ENCODE measurements around the gene IGFL3.

DNA sequence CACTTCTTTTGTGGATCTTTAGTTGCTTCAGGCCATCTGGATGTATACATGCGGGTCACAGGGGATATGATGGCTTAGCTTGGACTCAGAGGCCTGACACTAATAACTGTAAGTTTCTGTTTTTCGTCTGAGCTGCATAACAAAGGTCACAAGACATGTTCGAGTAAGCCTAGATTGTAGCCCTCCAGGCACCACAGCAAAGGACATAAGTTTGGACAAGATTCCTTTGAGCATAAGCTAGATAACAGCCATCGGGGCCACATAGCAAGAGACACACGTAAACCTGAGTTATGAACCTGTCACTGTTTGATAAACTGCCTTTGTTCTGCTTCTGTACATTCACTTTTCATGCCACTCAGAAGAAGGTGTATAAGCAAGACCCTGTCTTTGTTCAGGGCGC lies 14.6 kb downstream of the IGFL3 start:
- TF ChIP-seq, protein P1, sequence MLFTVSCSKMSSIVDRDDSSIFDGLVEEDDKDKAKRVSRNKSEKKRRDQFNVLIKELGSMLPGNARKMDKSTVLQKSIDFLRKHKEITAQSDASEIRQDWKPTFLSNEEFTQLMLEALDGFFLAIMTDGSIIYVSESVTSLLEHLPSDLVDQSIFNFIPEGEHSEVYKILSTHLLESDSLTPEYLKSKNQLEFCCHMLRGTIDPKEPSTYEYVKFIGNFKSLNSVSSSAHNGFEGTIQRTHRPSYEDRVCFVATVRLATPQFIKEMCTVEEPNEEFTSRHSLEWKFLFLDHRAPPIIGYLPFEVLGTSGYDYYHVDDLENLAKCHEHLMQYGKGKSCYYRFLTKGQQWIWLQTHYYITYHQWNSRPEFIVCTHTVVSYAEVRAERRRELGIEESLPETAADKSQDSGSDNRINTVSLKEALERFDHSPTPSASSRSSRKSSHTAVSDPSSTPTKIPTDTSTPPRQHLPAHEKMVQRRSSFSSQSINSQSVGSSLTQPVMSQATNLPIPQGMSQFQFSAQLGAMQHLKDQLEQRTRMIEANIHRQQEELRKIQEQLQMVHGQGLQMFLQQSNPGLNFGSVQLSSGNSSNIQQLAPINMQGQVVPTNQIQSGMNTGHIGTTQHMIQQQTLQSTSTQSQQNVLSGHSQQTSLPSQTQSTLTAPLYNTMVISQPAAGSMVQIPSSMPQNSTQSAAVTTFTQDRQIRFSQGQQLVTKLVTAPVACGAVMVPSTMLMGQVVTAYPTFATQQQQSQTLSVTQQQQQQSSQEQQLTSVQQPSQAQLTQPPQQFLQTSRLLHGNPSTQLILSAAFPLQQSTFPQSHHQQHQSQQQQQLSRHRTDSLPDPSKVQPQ (CRISPR knock-in tag; IDR thresholded peaks at IDR 0.05; ENCODE audit: borderline replicate concordance): no peak
- TF ChIP-seq EWSR1 (IDR thresholded peaks at IDR 0.05; ENCODE audit: borderline replicate concordance, low read depth, partially characterized antibody): no peak
- no peak for TF ChIP-seq SRF (CRISPR knock-in tag; IDR thresholded peaks at IDR 0.05)
- TF ChIP-seq SP1 (CRISPR knock-in tag; IDR thresholded peaks at IDR 0.05): no peak
- TF ChIP-seq MCM7 (IDR thresholded peaks at IDR 0.05): no peak
- TF ChIP-seq CBX5 (IDR thresholded peaks at IDR 0.05; ENCODE audit: borderline replicate concordance, low read depth): no peak
- TF ChIP-seq, protein P2, sequence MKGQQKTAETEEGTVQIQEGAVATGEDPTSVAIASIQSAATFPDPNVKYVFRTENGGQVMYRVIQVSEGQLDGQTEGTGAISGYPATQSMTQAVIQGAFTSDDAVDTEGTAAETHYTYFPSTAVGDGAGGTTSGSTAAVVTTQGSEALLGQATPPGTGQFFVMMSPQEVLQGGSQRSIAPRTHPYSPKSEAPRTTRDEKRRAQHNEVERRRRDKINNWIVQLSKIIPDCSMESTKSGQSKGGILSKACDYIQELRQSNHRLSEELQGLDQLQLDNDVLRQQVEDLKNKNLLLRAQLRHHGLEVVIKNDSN (CRISPR knock-in tag; IDR thresholded peaks at IDR 0.05): no peak
- no peak for TF ChIP-seq SMAD3 (CRISPR knock-in tag; conservative IDR thresholded peaks at IDR 0.05)
- TF ChIP-seq, protein P3, sequence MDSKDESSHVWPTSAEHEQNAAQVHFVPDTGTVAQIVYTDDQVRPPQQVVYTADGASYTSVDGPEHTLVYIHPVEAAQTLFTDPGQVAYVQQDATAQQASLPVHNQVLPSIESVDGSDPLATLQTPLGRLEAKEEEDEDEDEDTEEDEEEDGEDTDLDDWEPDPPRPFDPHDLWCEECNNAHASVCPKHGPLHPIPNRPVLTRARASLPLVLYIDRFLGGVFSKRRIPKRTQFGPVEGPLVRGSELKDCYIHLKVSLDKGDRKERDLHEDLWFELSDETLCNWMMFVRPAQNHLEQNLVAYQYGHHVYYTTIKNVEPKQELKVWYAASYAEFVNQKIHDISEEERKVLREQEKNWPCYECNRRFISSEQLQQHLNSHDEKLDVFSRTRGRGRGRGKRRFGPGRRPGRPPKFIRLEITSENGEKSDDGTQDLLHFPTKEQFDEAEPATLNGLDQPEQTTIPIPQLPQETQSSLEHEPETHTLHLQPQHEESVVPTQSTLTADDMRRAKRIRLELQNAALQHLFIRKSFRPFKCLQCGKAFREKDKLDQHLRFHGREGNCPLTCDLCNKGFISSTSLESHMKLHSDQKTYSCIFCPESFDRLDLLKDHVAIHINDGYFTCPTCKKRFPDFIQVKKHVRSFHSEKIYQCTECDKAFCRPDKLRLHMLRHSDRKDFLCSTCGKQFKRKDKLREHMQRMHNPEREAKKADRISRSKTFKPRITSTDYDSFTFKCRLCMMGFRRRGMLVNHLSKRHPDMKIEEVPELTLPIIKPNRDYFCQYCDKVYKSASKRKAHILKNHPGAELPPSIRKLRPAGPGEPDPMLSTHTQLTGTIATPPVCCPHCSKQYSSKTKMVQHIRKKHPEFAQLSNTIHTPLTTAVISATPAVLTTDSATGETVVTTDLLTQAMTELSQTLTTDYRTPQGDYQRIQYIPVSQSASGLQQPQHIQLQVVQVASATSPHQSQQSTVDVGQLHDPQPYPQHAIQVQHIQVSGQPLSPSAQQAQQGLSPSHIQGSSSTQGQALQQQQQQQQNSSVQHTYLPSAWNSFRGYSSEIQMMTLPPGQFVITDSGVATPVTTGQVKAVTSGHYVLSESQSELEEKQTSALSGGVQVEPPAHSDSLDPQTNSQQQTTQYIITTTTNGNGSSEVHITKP (IDR thresholded peaks at IDR 0.05; ENCODE audit: partially characterized antibody): no peak
- TF ChIP-seq, protein P4, sequence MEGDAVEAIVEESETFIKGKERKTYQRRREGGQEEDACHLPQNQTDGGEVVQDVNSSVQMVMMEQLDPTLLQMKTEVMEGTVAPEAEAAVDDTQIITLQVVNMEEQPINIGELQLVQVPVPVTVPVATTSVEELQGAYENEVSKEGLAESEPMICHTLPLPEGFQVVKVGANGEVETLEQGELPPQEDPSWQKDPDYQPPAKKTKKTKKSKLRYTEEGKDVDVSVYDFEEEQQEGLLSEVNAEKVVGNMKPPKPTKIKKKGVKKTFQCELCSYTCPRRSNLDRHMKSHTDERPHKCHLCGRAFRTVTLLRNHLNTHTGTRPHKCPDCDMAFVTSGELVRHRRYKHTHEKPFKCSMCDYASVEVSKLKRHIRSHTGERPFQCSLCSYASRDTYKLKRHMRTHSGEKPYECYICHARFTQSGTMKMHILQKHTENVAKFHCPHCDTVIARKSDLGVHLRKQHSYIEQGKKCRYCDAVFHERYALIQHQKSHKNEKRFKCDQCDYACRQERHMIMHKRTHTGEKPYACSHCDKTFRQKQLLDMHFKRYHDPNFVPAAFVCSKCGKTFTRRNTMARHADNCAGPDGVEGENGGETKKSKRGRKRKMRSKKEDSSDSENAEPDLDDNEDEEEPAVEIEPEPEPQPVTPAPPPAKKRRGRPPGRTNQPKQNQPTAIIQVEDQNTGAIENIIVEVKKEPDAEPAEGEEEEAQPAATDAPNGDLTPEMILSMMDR (IDR thresholded peaks at IDR 0.05 in 2 of 3, conservative IDR thresholded peaks at IDR 0.05 in 1 of 3; ENCODE audit: insufficient read depth in 2 of 3, low read depth in 1 of 3, low read length in 3 of 3): no peak

Measured in K562 (cell line).